HG03066 (cell line): ENCODE data around the gene MAML2.

Experiments used
- ATAC-seq: cut with Tn5 transposase; IDR thresholded peaks from one replicate; pipeline ENCODE4 v1.9.1; 2021; ENCODE audit warnings: low read depth; ENCODE audit not compliant: unreplicated experiment

Gene MAML2

DNA sequence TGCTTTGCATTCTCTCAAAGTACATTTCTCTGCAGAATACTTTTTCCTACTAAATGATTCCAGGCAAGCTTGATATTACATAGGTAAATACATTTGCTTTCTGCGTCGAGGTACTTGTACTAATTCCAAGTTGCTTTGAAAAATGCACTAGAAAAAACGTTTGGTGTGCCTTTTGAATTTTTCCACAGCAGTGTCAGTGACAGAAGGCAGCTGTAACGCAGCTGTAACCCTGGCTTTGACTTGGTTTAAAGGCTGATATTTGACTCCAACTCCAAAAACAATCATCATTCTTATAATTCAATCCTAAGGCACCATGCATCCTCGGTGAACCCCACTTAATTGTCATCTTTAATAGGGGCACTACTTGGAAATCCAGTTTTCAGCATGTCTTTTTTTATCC is 125.0 kb downstream of the MAML2 start:
- no peak for ATAC-seq

DNA sequence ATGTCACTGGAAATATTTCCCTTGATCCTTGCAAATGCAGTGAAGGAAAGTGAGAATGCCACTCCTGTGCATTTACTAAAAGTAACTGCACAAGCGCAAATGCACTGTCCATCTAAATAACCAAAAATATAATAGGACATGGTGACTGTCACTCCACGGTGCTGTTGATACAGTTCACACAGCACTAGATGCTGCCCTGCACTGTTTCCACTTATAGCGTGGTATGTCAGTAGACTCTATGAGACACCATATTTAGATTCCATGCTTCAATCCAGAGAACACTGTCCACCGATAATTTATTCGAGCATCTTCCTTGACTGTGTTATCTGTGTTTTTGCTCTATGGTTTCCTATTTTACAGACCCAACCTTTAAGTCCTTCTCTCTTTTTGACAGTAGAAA is 125.8 kb downstream of the MAML2 start:
- ATAC-seq: no peak

DNA sequence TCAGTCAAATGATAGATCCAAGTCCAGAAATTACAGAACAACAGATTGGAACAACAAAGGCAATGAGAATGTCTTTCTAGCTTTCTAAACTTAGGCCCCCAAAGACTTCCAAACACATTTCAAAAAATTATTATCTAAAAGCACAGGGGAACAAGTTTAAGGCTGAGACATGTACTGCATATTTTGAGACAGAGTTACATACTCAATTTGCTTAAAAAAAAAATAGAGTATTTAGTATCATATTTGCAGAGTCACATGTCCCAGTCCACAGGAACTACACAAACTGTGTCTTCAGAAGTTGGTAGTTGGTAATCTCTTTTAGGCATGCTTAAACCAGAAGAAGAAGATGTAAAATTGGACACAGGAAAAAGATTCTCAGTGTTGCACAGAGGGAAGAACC is 127.2 kb downstream of the MAML2 start:
- ATAC-seq: no peak

DNA sequence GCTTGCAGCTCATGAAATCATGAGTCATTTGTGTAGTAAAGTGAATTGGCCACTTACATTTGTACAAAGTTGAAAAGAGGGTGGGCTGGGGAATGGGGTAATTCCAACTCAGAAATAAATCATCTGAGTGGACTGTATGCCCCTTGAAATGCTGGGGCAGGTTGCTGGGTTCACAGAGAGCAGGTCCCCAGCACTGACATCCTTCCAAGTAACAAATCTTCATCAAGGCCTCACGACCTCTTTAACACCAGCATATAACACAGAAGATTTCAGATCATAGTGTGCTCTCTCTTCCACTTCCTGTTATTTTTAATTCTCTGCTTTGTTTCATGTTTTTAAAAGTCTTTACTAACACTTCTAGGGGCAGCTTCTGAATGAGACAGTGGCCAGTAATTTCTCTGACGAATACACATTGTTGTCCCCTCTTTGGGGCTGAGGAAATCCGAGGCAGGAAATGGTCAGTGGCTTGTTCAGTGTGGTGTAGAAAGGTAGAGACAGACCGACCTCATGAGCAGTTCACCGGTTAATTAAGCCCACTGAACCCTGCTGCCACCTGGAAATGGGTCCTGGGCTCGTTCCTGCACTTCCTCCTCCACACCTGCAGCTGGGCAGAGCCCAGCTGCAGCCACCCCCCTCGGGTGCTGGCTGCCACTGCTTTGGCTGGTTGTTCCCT is 127.7 kb downstream of the MAML2 start:
- ATAC-seq: peak; percentile 72

DNA sequence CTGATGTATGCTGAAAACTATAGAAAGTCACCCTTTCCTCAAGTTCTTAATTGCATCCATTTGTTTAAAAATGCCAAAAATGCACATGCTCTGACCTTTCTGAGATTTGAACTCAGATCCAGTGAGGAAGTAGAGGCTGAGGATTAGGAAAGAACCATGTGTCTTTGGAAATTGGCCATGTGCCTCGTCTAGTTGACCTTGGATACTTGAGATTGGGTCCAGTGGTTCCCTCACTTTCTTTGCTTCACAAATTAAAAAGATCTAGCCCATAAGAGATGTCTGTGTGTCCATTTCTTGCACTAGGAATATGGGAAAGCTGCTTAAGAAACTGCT is 128.3 kb downstream of the MAML2 start:
- no peak for ATAC-seq

DNA sequence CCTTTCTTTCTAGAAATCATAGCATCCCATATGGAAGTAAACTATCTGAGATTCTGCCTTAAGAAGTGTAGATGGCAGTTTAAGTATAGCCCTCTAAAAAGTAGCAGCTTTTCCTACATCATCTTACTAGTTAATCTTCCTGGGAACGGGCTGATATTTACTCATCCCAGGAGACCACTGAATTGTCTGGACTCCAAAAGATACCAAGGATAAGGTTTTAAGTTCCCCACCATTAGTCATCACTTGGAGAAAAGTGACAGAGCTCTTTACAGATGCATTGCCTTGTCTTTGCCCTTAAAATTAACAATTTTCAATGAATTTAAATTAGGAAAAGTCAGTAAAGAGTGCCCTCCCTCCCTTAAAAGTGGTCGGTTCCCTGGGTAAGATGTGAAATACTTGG is 129.5 kb downstream of the MAML2 start:
- no peak for ATAC-seq

DNA sequence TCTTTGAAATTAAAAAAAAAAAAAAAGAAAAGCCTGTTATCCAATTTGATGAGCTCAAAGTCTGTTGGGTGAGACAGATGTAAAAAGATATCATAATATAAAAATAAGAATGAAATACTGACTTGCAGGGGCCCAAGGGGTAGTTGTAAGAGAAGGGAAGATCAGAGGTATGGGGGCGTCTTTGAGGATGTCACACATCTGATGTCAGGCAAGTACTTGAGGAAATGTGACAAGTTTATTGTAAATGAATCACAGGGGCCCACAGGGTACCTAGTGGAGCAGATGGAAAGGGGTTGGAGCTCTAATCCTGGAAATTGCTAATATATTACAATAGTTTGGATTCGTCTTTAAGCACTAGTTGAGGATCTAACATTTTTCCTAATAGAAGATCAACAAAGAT is 131.6 kb downstream of the MAML2 start:
- no peak for ATAC-seq

DNA sequence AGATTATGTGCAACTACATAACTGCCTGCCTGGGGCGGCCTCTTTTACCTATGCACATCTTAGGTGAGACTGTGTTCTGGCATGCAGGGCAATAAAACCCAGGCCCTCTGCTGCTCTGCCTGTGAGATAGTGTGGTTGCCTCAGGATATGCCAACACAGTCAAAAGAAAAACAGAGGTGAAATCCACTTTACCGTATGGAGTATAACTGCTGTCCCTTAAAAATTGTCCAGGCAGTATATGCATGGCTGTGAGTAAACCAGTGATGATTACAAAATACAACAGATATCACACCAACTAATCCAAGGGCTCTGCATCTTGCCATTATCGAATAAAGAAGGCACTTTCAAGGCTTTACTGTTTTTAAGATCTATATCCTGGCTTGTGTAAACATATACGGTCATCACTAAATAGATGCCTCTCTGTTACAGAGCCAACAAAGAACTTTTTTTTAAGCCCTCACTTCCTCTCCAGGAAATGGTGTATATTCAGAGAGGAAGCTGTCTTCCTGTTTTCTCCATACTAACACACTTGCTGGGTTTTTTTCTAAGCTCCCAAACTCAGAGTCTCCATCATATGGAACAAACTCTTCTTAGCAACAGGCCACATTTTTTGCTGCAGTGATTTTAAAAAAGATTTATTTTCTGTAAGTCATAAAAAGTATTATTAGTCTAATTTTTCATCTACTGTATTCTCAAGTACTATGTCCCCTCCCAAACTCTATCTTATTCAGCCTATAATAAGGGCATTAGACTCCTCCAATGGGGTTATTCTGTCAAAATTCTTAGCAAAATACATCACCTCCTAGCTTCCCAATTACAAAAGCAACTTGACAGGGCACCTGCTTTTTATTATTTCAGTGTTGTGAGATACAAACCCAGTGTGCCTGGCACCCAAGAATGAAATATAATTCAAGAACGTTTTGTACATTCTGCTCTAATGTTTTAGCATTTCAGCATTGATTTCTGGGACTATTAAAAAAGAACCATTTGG is 135.2 kb downstream of the MAML2 start:
- ATAC-seq: peak; percentile 57

DNA sequence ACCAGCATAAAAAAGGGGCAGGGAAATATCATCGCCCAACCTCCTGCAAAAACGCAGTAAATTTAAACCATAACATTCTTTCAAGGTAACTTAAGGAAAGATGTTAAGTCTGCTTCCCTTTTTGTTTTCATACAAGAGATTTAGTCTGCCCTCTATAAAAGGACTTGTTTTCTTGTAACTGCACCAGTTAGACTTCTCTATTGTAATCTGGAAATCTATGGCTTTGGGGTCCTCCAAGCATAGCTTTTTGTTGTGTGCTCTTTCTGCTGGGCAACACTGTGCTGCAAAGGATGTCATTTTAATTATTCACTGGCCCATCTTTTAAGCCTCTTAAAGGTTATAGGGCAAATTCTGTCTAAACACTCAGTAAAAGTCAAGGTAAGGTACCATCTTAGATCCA is 136.0 kb downstream of the MAML2 start:
- ATAC-seq: no peak

DNA sequence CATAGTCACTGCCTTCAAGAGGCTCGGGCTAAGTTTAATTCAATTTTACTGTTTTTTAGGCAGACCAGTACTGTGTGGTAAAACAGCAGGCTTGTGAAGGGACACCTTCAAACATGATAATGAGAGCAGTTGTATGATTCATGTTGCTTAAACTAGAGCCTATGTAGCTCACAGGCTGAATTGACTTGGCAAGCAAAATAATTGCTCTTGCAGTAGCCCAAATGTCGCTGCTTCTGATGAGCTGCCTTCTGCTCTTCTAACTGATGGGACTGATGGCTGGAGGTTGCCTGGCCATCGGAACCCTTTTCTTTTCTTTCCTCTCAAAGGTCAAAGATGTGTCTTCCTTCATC is 137.6 kb downstream of the MAML2 start:
- no peak for ATAC-seq

DNA sequence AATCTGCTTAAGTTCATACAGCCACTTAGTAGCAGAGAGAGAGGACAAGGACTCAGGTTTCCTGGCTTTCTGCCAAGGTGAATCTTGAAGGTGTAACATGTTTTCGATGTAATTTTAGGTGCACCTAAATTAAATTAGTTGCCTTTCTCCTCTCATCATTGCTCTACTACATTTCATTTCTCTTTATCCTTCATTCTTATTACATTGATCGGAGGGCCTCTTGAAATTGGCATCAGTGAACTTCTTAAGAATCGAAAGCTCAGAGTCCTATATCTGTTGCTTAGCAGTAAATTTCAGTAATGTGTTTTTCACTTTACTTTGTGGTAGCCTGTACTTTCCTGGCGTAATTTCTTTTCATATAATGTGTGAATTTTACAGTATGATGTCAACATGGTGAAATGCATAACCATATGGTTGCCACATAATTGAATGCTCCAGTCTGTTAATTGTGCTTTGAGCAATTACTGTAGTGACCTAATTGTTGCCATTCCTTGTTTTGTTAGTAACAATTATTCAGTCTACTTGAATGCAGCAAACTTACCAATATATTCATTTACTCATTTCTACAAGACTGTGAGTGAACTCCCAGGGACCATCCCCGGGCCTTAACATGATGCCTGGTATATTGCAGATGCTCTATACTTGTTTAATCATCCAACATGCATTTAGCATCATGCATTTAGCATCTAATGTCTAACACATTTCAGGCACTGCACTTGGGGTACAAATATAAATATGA is 138.1 kb downstream of the MAML2 start:
- no peak for ATAC-seq

DNA sequence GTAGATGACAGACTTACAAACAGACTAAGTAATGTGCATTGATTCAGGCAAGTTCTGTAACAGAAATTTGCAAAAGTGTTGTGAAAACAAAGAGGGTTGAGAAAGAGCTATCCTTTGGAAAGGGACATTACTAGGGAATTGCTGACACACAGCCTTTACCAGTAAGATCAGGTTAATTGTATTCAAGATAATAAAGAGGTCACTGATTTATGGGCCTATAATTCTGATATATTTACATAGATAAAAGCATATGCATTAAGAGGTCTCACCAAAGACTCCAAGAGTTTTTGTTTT is 138.7 kb downstream of the MAML2 start:
- no peak for ATAC-seq

DNA sequence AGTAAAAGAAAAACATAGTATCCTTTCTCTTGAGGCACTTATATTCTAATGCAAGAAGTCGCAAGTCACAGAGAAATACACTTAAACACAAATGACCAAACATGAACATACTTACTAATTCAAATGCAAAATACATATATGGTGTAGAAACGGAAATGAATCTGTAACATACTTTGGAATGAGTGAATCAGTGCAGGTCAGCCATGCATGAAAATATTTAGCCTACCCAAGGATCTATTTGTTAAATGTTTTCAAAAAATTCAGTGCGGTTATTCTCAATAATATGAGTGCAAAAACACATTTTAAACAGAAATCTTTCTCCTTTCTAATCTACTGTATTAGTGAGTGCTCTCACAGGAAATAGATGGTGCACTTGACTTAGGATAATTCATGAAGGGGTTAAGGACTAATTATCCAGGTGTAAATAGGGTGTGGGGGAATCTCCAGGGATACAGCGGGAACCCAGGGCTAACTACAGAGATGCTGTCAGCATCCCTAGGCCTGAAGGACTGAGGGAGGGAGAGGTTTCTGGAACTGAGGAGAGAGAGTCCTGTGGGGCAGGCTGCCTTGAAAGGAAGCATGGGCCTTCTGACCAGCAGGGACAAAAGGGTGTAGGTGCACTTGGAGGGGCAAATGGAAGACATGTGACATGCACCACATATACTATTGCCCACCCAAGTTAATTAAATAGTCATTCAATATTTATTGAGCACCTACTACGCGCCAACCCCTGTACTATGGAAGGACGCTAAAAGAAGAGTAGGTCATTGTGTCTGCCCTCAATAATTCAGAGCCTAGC is 139.2 kb downstream of the MAML2 start:
- ATAC-seq: no peak

DNA sequence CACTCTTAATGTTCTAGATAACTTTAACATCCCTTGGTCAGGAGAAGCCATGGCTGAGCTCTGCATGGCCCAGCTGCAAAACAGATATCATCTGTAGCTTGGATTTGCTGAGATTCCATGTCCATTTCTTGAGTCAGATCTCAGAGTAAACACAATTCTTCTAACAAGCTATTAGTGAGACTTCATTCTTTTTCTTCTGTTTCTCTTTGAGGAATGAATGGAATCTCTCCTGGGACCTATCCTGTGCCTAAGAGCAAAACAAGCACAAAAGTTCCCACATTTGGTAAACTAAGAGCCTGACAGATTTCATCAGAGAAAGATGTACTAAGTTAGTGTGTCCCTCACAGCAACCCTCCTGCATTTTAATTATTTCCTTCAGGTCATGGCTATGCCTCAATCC is 142.8 kb downstream of the MAML2 start:
- ATAC-seq: no peak

DNA sequence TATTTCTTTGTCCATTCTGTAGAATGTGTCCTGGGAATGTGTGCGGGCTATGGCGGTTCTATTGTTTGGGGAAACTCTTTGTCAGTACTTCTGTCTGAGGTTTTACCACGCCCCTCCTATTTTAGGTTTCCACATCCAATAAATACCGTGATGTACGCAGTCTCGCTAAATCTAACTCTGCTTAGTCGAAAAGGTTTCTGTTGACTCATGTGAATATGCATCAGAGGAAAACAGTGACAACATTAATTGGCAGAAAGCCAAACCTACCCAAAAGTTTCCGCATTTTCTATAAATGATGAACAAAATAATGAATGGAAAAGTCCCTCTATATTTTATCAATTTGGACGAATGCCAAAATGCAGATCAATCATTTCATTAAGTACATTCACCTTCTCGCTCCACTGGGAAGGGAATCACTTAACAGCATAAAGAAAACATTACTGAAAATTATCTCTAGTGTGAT is 143.4 kb downstream of the MAML2 start:
- no peak for ATAC-seq

DNA sequence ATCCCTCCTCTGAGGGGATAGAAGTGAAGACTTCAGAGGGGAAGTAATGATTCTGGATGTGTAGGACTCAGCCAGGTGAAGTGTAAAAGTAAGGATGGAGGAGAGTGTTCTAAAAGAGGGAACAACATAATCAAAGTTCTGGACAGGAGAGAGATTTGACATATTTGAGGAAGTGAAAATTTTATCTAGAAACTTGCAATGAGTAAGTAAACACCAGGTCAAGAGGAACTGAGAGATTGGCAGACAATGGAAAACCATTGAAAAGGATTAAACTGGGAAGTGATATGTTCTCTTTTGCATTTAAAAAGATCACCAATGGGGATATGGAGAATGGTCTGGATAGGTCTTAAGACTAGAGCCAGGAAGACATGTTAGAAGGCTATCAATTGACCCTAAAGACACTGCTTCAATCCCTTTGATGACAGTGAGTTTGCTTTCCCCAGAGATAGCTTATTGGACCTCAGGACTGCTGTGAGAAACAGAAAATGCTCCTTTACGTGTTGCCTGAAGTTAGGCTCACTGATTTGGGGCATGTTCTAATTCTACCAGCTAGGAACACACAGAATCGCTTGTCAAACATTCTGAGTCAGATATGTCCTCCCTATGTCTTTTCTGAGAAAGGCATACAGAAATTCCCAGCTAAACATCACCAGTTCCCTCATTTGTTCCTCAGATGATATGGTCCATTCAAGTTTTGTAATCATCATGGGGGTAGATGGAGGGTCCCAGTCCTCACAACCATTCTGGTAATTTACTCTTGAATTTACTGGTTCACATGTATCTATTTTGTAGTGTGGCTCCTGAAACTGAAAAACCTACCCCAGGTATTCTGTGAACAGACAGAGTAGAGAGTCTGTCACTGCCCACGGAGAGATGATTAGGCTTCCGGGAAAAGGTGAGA is 144.9 kb downstream of the MAML2 start:
- peak; percentile 63 for ATAC-seq

DNA sequence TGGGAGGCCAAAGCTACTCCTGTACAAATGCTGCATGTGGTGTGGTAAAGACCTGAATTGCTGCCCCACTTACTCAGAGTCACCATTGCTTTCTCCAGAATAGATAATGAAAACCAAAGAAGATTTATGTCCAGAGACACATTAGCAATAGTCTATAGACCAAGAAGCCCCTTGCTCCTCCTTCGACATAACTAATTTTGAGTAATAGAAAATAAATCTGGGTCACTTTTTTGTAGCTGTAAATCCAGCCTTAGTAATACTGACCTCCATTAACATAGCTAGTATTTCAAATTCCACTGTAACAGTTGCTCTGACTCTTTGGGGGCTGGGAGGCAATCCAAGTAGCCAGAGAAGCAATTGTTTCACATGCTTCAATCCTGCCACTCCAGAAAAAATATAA is 145.9 kb downstream of the MAML2 start:
- no peak for ATAC-seq

DNA sequence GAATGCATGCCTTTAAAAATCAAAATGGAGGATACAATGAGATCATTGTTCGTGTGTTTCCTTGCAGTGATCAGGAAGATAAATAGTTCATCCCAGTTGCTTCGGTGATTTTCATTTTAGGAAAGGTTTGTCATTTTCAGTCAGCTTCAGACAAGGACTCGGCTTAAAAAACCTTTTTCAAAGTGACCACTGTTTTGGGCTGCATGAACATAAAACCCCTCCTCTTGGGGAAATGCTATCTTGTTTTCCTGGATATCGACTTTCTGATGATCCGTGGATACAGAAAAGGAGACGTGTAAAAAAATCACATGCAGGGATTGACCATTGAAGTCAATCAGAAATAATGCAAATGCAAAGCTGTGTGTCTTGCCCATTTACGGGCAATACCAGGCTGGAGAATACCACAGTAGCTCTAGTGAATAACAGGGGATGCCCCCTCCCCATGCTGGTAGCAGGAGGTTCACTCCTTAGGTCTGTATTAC is 146.8 kb downstream of the MAML2 start:
- no peak for ATAC-seq

DNA sequence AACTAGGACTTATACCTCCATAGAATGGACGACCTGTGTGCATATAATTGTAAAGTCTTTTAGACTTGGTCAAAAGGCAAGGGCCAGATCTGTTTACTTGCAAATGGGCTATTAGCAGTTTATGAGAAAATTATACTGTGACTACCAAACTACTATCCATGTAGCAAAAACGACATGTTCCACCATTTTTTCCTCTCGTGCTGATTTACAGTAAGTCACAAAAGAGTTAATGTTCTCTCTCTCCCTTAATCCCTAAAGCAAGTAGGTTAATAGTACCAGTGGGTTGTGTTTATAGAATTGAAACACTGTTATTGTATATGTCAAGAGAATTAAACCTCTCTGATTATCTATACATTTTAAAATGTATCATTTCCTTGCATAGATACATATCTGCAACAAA is 147.3 kb downstream of the MAML2 start:
- no peak for ATAC-seq
